ENCODE measurements around the gene TWF2.

The TWF2 gene

GRCh38 chr3:52198643-52199608, 40.0 kb downstream of the TWF2 start:
- no peak for DNase-seq (ENCODE audit: low read depth)
- H3K4me3 ChIP-seq (ENCODE audit: low read depth, low read length) = peak overlapping the region; percentile 89
- no peak for TF ChIP-seq POLR2A (IDR thresholded peaks at IDR 0.05; ENCODE audit: extremely low read depth, insufficient read length)
- TF ChIP-seq CTCF (IDR thresholded peaks at IDR 0.05; ENCODE audit: low read depth, low read length) = no peak
- no peak for TF ChIP-seq MYC (IDR thresholded peaks at IDR 0.05; ENCODE audit: low read depth, low read length)
- no peak for TF ChIP-seq MAX (IDR thresholded peaks at IDR 0.05; ENCODE audit: low read depth, low read length)

GRCh38 chr3:52197842-52198625, 40.9 kb downstream of the TWF2 start, which contains the start of gene ALAS1:
TSS of gene ALAS1 (plus strand) at chr3:52198160. CDS start at chr3:52199242, 1,082 bp downstream.
- peak within 1 kb of the TSS; percentile 89 for H3K4me3 ChIP-seq (ENCODE audit: low read depth, low read length)
- TF ChIP-seq MAX (IDR thresholded peaks at IDR 0.05; ENCODE audit: low read depth, low read length) (no peak), POLR2A (IDR thresholded peaks at IDR 0.05; ENCODE audit: extremely low read depth, insufficient read length) (peak; percentile 96), CTCF (IDR thresholded peaks at IDR 0.05; ENCODE audit: low read depth, low read length) (no peak), MYC (IDR thresholded peaks at IDR 0.05; ENCODE audit: low read depth, low read length) (peak; percentile 46; the same call in 1 of the 2 replicates)
- peak; percentile 91 for DNase-seq (ENCODE audit: low read depth)

GRCh38 chr3:52197499-52197841, 41.5 kb downstream of the TWF2 start:
- TF ChIP-seq CTCF (IDR thresholded peaks at IDR 0.05; ENCODE audit: low read depth, low read length) (no peak), MAX (IDR thresholded peaks at IDR 0.05; ENCODE audit: low read depth, low read length) (no peak), POLR2A (IDR thresholded peaks at IDR 0.05; ENCODE audit: extremely low read depth, insufficient read length) (no peak), MYC (IDR thresholded peaks at IDR 0.05; ENCODE audit: low read depth, low read length) (no peak)
- H3K4me3 ChIP-seq (ENCODE audit: low read depth, low read length) = peak overlapping the region; percentile 22
- DNase-seq (ENCODE audit: low read depth) = no peak

GRCh38 chr3:52196977-52197376, 42.0 kb downstream of the TWF2 start:
- no peak overlapping the region for H3K4me3 ChIP-seq (ENCODE audit: low read depth, low read length)
- no peak for DNase-seq (ENCODE audit: low read depth)
- TF ChIP-seq MYC (IDR thresholded peaks at IDR 0.05; ENCODE audit: low read depth, low read length) = no peak
- no peak for TF ChIP-seq POLR2A (IDR thresholded peaks at IDR 0.05; ENCODE audit: extremely low read depth, insufficient read length)
- TF ChIP-seq MAX (IDR thresholded peaks at IDR 0.05; ENCODE audit: low read depth, low read length) = no peak
- no peak for TF ChIP-seq CTCF (IDR thresholded peaks at IDR 0.05; ENCODE audit: low read depth, low read length)

- TF ChIP-seq MAX (IDR thresholded peaks at IDR 0.05; ENCODE audit: low read depth, low read length) (no peak), CTCF (IDR thresholded peaks at IDR 0.05; ENCODE audit: low read depth, low read length) (no peak), POLR2A (IDR thresholded peaks at IDR 0.05; ENCODE audit: extremely low read depth, insufficient read length) (no peak), MYC (IDR thresholded peaks at IDR 0.05; ENCODE audit: low read depth, low read length) (no peak)
- peak; percentile 82 for DNase-seq (ENCODE audit: low read depth)
Observed at GRCh38 chr3:52195823-52196331, 43.1 kb downstream of the TWF2 start.

More at GRCh38 chr3:52195823-52196331, 43.1 kb downstream of the TWF2 start:
- H3K4me3 ChIP-seq (ENCODE audit: low read depth, low read length) = no peak overlapping the region

All from NB4 (cell line).